GM18502 (cell line): ENCODE measurements around the gene ZNF93.
"Not testable (repeated sequence)": the region's sequence is repeated elsewhere in the genome, so short reads cannot be mapped to it uniquely, and the experiment has no call there.

Experiments
- ATAC-seq: cut with Tn5 transposase; IDR thresholded peaks from one replicate; pipeline ENCODE4 v1.9.1; 2021; ENCODE audit warnings: mild to moderate bottlenecking; ENCODE audit not compliant: unreplicated experiment, poor library complexity

Gene ZNF93

GRCh38 chr19:19933432-19934314, 32.9 kb downstream of the ZNF93 start:
- ATAC-seq = not testable (repeated sequence)

GRCh38 chr19:19937403-19937802, 36.7 kb downstream of the ZNF93 start:
- no peak for ATAC-seq

GRCh38 chr19:19938449-19938848, 37.7 kb downstream of the ZNF93 start:
- ATAC-seq = no peak

GRCh38 chr19:19943848-19944582, 43.3 kb downstream of the ZNF93 start:
- ATAC-seq = no peak

- ATAC-seq = no peak
Measured at GRCh38 chr19:19944583-19944880, 43.8 kb downstream of the ZNF93 start.

DNA sequence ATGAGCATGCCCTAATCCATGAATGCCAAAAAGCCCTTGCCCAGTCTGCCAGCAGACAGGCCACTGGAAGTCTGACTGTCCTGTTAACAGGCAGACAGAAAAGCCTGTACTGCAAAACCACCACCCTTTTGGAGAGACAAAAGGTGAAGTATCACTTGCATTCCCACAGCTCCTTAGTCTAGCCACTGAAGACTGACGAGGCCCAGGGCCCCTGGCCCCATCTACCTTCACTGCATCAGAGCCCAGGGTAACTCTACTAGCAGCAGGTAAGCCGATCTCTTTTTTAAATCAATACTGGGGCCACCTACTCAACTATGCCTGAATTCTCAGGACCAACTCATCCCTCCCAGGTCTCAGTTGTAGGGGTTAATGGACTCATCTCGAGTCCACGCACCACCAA, 45.5 kb downstream of the ZNF93 start:
- no peak for ATAC-seq

DNA sequence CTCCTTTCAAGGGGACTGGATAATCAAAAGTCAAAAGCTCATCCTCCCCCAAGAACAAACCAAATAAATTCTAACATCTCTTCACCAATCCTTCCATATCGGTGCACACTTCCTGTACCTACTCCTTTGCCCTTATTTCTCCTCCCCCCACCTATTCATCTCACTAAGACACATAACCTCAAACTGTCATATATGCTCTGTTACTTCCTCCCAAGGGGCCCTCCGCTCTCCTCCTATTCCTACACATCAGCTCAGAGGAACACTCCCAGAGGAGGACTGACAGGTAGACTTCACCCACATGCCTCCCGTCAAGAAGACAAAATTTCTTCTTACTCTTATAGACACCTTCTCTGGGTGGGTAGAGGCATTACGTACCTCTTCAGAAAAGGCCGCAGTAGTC, 48.1 kb downstream of the ZNF93 start:
- no peak for ATAC-seq

DNA sequence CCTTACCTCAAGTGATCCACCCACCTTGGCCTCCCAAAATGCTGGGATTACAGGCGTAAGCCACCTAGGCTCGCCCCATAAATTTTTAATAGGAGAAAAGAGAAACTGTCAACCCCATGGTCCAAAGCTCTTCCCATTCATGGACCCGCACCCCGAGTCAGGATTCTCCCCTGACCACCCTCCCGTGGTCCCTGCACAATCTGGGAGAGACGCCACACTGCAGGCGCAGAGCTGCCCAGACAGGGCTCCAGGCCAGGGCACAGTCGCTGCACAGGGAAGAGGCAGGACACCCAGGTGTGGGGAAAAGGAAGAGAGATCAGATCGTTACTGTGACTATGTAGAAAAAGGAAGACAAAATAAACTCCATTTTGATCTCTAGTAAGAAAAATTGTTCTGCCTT, 54.5 kb downstream of the ZNF93 start:
- ATAC-seq = no peak

DNA sequence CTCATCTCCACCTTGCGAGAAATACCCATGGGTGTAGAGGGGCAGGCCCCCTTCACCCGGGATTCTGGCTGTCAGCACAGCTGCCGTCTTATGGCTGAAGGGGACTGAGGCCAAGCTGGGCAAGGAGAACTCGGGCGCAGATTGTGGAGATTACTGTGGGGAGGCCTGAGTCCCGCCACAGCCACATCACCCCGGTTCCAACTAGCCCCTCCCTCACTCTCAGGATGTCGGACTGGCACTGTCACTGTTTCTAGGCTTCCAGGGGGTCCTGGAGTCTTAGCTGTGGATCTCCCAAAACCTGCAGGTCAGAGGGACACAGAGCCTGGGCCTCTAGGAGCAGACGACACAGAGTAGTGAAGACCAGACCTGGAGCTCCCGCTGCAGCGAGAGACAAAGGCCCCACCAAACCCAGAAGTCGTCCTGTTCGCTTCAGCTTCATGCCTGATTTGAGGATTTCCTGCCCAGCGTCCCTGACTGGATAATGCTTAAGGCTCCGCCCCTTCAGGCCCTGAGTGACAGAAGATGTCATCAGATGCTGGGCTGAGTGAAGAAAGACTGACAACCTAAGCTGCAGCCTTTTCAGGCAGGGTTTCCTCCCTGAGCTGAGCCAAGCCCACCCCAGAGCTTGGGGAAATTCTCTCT, 55.8 kb downstream of the ZNF93 start:
- no peak for ATAC-seq

- ATAC-seq = not testable (repeated sequence)
Measured at GRCh38 chr19:19957766-19958165, 57.0 kb downstream of the ZNF93 start.

DNA sequence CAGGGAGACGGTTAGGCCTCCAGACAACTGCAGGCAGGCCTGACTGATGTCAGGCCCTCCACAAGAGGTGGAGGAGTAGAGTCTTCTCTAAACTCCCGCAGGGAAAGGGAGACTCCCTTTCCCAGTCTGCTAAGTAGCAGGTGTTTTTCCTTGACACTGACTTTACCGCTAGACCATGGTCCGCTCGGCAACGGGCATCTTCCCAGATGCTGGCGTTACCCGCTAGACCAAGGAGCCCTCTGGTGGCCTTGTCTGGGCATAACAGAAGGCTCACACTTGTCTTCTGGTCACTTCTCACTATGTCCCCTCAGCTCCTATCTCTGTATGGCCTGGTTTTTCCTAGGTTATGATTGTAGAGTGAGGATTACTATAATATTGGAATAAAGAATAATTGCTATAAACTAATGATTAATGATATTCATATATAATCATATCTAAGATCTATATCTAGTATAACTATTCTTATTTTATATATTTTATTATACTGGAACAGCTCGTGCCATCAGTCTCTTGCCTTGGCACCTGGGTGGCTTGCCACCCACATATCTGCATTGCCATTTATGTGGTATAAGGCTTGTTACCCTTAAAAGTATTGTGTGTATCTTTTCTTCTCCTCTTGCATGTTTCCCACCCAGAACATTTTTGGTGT, 58.5 kb downstream of the ZNF93 start:
- not testable (repeated sequence) for ATAC-seq

GRCh38 chr19:19964416-19964815, 63.7 kb downstream of the ZNF93 start:
- ATAC-seq = no peak

DNA sequence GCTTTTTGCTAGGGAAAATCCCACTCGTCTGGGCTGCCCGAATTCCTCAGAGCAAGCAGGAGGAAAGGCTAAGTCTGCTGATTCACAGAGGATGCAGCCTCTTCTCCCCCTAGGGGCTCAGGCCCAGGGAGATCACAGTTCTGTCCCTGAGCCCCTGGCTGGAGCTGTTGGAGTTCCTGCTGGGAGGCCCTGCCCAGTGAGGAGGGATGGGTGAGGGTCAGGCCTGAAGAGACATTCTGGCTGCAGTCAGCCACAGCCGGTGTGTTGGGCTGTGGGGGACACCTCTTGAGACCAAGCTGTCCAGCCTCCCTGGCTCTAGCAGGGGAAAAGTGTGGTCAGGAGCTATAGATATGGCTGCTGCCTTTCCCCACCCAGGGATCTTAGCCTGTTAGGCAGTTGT, 65.4 kb downstream of the ZNF93 start:
- ATAC-seq = not testable (repeated sequence)

DNA sequence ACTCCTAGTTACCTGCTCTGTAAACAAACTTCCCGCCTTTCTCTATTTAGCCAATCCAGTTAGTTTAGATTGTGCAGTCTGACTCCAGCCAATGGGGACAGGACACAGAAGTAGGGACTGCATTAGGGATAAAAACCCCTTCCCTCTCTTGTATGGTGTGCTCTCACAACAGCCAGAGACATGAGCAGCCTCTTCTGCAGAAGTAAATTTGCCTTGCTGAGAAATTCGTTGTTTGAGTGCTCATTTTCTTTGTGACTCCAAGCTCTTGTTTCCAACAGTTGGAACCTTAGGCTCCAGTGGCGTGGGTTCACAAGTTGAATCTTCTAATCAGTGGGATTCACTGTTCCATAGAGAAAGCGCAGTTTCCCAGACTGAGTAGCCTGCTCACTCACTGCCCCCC, 66.1 kb downstream of the ZNF93 start:
- no peak for ATAC-seq
